NCI-H774 (cell line): ENCODE results near the gene IRF2BPL.
"Not testable (repeated sequence)": the region's sequence is repeated elsewhere in the genome, so short reads cannot be mapped to it uniquely, and the experiment has no call there.

ENCODE experiments used
- DNase-seq: peaks from one replicate; lab custom pipeline; 2025; lab: John Stamatoyannopoulos, UW

IRF2BPL gene

GRCh38 chr14:77033622-77034589 is 5.4 kb upstream of the IRF2BPL start:
- DNase-seq = peak; percentile 80

- peak; percentile 75 for DNase-seq
Measured at GRCh38 chr14:77032844-77033621, 4.5 kb upstream of the IRF2BPL start.

- DNase-seq = no peak
Measured at GRCh38 chr14:77032491-77032843, 4.0 kb upstream of the IRF2BPL start.

GRCh38 chr14:77031759-77032490 is 3.4 kb upstream of the IRF2BPL start:
- no peak for DNase-seq

GRCh38 chr14:77027538-77028383 is 747 bp downstream of the IRF2BPL start:
- no peak for DNase-seq

- DNase-seq = no peak
Measured at GRCh38 chr14:77026930-77027537, 1.5 kb downstream of the IRF2BPL start.

GRCh38 chr14:77026166-77026929 is 2.2 kb downstream of the IRF2BPL start:
- no peak for DNase-seq

- no peak for DNase-seq
Measured at GRCh38 chr14:77025744-77026165, 2.8 kb downstream of the IRF2BPL start.

- DNase-seq = no peak
Measured at GRCh38 chr14:77024171-77024691, 4.3 kb downstream of the IRF2BPL start.

- no peak for DNase-seq
Measured at GRCh38 chr14:77023001-77023996, 5.2 kb downstream of the IRF2BPL start.

GRCh38 chr14:77022236-77022852 is 6.2 kb downstream of the IRF2BPL start:
- DNase-seq = no peak

- DNase-seq = not testable (repeated sequence)
Measured at GRCh38 chr14:77021424-77021823, 7.1 kb downstream of the IRF2BPL start.

- no peak for DNase-seq
Measured at GRCh38 chr14:77018785-77019184, 9.7 kb downstream of the IRF2BPL start.

GRCh38 chr14:77017666-77018065 is 10.8 kb downstream of the IRF2BPL start:
- no peak for DNase-seq

- DNase-seq = no peak
Measured at GRCh38 chr14:77014734-77015133, 13.8 kb downstream of the IRF2BPL start.

- no peak for DNase-seq
Measured at GRCh38 chr14:77014004-77014604, 14.4 kb downstream of the IRF2BPL start.

GRCh38 chr14:77012193-77012765 is 16.2 kb downstream of the IRF2BPL start:
- DNase-seq = no peak
